ENCODE data around the gene ARX. TPM values are rescaled to one million over a fixed set of nuclear protein-coding genes. Genes with fewer than 3 reads are reported as not detected.

Gene ARX
- total RNA-seq, 2 experiments from 2014 or later: not detected

GRCh38 chrX:24982306-24982965 lies 33.3 kb downstream of the ARX start:
- Mint-ChIP-seq H3K9me3 (no peaks in the 10 kb centered on the region), H3K4me3 (no peak overlapping the region), H3K27ac (no peak overlapping the region), H3K4me1 (ENCODE audit: low read depth) (no peaks in the 10 kb centered on the region), H3K36me3 (ENCODE audit: low read depth) (peaks cover 16% of the 10 kb centered on the region), H3K27me3 (no peaks in the 10 kb centered on the region)
- ChIA-PET CTCF (no interaction called here), POLR2A (no interaction called here)
- no peak for ATAC-seq
- no peak for DNase-seq
- intact Hi-C loops (cut with micrococcal nuclease): no loop called here
- no peak for TF ChIP-seq CTCF (IDR thresholded peaks at IDR 0.05)

GRCh38 chrX:24981030-24981429 lies 34.7 kb downstream of the ARX start:
- ChIA-PET CTCF (interaction anchor here (0.5 kb wide), 1 partner anchor 142 kb away, joined by 3 read pairs; no protein-coding TSS in a partner anchor), POLR2A (no interaction called here)
- Mint-ChIP-seq H3K27ac (no peak overlapping the region), H3K9me3 (no peaks in the 10 kb centered on the region), H3K4me1 (ENCODE audit: low read depth) (no peaks in the 10 kb centered on the region), H3K27me3 (no peaks in the 10 kb centered on the region), H3K36me3 (ENCODE audit: low read depth) (peaks cover 11% of the 10 kb centered on the region), H3K4me3 (no peak overlapping the region)
- ATAC-seq: no peak
- TF ChIP-seq CTCF (IDR thresholded peaks at IDR 0.05): no peak
- intact Hi-C loops (cut with micrococcal nuclease): no loop called here
- DNase-seq: no peak

- no peaks in the 10 kb centered on the region for H3K9me3 Mint-ChIP-seq
- H3K27me3 Mint-ChIP-seq: no peaks in the 10 kb centered on the region
- ChIA-PET CTCF (no interaction called here), POLR2A (no interaction called here)
- no peak overlapping the region for H3K4me3 Mint-ChIP-seq
- no peaks in the 10 kb centered on the region for H3K4me1 Mint-ChIP-seq (ENCODE audit: low read depth)
- ATAC-seq (no peak), DNase-seq (no peak)
- no peak overlapping the region for H3K27ac Mint-ChIP-seq
- H3K36me3 Mint-ChIP-seq (ENCODE audit: low read depth): peaks cover 8% of the 10 kb centered on the region
- intact Hi-C loops (cut with micrococcal nuclease): no loop called here
- TF ChIP-seq CTCF (IDR thresholded peaks at IDR 0.05): no peak
Observed at GRCh38 chrX:24979081-24979480, 36.7 kb downstream of the ARX start.

GRCh38 chrX:24969812-24970211 lies 46.0 kb downstream of the ARX start:
- no peak for TF ChIP-seq CTCF (IDR thresholded peaks at IDR 0.05)
- POLR2A ChIA-PET: no interaction called here
- no peak for ATAC-seq
- Mint-ChIP-seq H3K36me3 (ENCODE audit: low read depth) (peaks cover 14% of the 10 kb centered on the region), H3K9me3 (no peaks in the 10 kb centered on the region), H3K27ac (no peak overlapping the region), H3K4me3 (no peak overlapping the region), H3K4me1 (ENCODE audit: low read depth) (no peaks in the 10 kb centered on the region), H3K27me3 (no peaks in the 10 kb centered on the region)
- DNase-seq: no peak
- intact Hi-C loops (cut with micrococcal nuclease): no loop called here
- CTCF ChIA-PET: no interaction called here

GRCh38 chrX:24965372-24965771 lies 50.4 kb downstream of the ARX start:
- DNase-seq: no peak
- H3K9me3 Mint-ChIP-seq: no peaks in the 10 kb centered on the region
- H3K36me3 Mint-ChIP-seq (ENCODE audit: low read depth): peaks cover 12% of the 10 kb centered on the region
- no peak overlapping the region for H3K27ac Mint-ChIP-seq
- intact Hi-C loops (cut with micrococcal nuclease): no loop called here
- H3K27me3 Mint-ChIP-seq: no peaks in the 10 kb centered on the region
- no peak for ATAC-seq
- H3K4me3 Mint-ChIP-seq: no peak overlapping the region
- ChIA-PET CTCF (no interaction called here), POLR2A (no interaction called here)
- no peak for TF ChIP-seq CTCF (IDR thresholded peaks at IDR 0.05)
- no peaks in the 10 kb centered on the region for H3K4me1 Mint-ChIP-seq (ENCODE audit: low read depth)

Measured in activated CD8-positive, alpha-beta T cell treated with anti-CD3 and anti-CD28 coated beads for 36 hours (primary cell).